CD4-positive, alpha-beta T cell treated with Interleukin-21 for 1 hour (primary cell): ENCODE results near the gene ELOB.

Experiments
- DNase-seq: peaks from one replicate; pipeline ENCODE4 v3.0.0-alpha.2; 2020

Gene ELOB

GRCh38 chr16:2809149-2809760, 32.2 kb upstream of the ELOB start:
- no peak for DNase-seq

DNA sequence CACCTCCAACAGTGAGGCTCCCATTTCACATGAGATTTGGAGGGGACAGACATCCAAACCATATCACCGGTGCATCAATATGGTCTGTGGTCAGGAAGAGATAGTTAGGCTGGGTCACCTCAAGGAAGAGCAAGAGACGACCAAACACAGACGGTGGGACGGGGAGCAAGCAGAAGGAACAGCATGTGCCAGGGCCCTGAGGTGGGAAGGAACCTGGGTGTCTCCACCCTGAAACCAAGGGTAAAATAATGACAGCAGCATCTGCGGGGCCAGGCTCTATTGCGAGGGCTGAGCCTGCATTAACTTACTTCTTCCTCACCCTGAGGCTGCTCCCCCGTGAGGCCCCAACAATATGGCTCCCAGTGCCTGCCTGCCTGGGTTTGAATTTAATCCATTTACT, 31.1 kb upstream of the ELOB start:
- no peak for DNase-seq

GRCh38 chr16:2806286-2806685, 29.2 kb upstream of the ELOB start:
- no peak for DNase-seq

GRCh38 chr16:2804728-2805127, 27.6 kb upstream of the ELOB start:
- DNase-seq: no peak

DNA sequence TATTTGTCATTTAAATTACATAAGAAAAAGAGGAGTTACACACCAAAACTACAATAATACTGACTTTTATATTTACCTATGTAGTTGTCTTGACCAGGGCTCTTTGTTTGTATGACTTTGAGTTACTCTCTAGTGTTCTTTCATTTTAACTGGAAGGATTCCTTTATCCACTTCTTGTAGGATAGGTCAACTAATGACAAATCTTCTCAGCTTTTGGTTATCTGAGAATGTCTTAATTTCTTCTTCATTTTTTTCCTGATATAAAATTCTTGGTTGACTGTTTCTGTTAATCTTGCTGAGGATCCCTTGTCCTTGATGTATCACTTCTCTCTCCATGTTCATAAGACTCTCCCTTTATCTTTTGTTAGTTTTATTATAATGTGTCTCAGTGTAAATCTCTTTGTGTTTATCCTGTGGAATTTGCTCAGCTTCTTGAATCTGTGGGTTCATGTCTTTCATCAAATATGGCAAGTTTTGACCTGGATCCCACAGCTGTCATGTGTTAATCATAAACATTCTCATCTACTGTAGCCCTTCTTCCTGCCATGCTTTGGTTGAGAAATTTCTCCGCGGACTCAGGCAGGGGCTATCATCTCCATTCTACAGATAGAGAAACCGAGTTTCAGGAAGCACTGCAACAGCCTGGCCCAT, 26.6 kb upstream of the ELOB start:
- DNase-seq: no peak

DNA sequence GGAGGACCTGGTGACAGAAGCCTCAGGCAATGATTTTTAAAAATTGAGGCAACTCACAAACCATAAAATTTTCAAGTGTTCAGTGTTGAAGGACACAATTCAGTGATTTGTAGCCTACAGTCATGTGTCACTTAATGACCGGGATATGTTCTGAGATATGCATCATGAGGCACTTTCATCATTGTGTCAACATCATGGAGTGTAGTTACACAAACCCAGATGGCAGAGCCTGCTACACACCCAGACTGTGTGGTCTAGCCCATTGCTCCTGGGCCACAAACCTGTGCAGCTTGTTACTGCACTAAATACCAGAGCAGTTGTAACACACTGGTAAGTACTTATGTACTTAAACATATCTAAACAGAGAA, 22.8 kb upstream of the ELOB start:
- no peak for DNase-seq

- DNase-seq: no peak
Measured at GRCh38 chr16:2799205-2799858, 22.3 kb upstream of the ELOB start.

DNA sequence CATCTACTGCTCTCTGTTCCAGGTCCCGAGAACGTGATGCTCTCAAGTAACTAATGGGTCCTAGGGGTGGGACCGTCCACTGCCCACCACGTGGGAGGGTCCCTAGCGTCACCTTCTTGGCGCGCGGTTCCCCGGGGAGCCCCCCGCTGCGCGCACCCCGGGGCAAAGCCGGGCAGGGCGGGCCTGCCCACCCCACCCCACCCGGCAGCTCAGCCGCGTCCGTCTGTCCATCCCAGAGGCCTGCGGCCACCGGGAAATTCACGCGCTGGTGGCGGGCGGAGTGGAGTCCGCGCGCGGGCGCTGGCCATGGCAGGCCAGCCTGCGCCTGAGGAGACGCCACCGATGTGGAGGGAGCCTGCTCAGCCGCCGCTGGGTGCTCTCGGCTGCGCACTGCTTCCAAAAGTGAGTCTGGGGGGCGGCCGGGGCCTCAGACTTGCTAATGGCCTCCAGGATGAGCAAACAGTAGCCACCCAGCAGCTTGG, 21.7 kb upstream of the ELOB start:
- no peak for DNase-seq

GRCh38 chr16:2795395-2796143, 18.5 kb upstream of the ELOB start:
- no peak for DNase-seq

- DNase-seq: no peak
Measured at GRCh38 chr16:2792940-2793339, 15.9 kb upstream of the ELOB start.

DNA sequence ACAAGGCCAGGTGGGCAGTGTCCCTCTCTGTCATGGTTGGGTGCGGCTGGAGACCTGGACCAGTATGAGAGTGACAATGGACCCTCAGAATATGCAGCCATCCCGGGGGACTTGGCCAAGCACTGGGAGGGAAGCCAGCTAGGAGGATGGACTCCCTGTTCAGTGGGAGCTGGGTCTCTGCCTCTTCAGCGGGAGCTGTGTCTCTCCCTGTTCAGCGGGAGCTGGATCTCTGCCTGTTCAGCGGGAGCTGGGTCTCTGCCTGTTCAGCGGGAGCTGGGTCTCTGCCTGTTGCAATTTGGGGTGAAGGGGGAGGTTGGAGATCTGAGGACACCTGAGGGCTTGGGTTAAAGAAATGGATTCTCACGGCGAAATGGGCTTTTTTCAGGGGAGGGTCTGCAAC, 14.1 kb upstream of the ELOB start:
- no peak for DNase-seq

DNA sequence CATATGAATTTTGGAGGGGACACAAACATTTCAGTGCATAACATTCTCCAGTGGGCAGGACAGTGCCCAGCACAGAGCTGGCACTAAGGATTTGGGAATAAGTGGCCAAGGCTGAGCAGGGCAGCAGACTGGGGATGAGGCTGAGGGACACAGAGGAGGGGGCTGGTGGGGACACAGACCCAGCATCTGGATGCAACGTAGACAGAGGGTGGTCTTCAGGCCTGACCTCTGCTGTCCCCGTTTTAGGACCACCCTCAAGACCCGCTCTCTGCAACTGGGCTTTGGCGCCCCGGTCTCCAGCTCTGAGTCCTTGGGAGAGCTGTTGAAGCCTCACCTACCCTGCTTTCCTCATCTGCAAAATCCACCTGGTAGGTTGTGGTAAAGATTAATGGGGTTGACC, 13.6 kb upstream of the ELOB start:
- no peak for DNase-seq

- no peak for DNase-seq
Measured at GRCh38 chr16:2787961-2788360, 10.9 kb upstream of the ELOB start.

DNA sequence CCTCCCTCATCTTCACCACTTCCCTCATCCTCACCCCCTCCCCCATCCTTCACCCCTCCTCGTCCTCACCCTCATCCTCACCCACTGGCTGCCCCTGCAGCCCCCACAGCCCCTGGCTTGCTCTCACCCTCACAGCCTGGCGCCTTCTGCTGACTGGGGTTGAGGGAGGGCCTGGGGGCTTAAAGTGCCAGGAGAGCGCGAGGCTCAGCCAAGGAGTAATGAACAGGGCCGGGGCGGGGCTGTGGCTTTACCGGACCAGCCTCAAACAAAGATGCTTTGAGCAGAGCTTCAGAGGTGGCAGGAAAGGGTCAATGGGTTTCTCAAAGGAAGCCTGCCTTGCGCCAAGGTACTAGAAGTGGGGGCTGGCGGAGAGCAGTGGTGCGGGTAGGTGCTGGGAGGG, 10.3 kb upstream of the ELOB start, which contains the start of gene PRSS33:
PRSS33 (minus strand) TSS at position 155 of the 400 bp plus-strand sequence. CDS start 1,013 bp downstream, outside the sequence.
- no peak for DNase-seq

GRCh38 chr16:2786826-2787151, 9.7 kb upstream of the ELOB start:
- no peak for DNase-seq

DNA sequence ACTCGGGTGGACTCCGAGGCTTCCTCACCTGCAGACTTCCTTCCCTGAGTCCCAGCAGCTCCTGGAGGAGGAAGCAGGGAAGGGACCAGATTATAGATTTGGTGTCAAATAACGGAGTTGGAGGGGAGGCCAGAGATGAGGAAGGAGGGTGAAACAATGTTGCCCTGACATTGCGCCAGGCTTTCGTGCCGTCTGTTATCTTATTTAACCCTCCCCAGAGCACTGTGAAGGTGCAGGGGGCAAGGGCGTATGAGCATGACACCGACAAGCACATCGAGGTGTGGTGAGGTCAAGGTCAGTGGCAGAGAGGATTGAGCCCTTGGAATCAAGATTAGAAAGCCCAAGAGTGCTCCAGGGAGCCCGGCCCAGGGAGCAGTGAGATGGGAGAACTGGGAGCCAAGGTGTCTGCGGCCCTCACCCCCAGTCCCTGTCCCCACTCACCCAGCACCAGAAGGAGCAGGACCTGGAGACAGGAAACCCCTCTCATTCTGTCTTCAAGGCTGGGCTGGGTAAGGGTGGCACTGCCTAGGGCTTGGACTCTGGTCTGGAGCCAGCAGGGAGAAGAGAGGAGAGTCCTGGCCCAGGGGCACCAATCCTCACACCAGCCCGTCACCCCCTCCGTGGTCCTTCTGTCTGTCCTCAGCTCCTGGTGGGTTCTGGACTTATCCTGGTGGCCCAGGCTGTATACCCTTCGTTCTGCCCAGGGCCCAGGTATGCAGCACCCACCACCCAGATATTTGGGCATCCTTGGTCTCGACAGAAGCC, 9.2 kb upstream of the ELOB start:
- no peak for DNase-seq

DNA sequence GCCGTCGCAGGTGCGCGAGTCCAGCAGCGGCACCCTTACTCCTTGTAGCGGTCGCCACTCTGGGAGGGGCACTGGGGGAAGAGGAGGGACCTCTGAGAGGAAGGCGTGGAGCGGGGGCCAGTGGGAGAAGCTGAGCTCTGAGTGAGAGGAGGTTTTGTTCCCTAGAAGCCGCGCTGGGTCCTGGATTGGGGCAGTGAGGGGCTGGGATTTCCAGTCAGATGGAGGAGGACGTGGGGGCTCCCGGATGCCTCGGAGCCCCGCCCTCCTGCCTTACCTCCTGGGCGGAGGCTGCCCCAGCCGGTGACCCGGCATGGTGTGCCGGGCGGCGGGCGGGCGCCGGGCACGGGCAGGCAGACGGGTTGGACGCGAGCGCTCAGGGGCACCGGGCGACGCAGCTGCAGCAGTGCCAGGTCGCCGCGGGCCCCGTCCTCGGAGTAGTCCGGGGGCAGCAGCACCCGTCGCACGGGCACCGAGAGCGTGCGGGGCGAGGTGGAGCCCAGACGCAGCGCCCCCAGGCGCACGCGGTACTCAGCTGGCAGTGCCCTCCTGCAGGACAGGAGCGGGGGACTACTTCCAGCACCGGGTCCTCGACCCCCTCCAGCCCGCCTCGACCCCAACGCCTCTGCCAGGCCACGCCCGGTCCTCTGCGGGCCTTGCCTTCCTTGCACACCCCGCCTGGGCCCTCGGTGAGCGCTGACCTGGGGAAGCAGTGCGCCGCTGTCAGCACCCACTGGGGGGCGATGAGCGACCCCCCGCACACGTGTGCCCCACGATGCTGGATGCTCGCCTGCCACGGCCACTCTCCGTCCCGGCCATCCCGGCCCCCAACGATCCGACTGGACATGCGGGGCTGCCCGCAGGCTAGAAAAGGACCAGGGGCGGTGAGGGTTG, 8.3 kb upstream of the ELOB start:
- peak; percentile 35 for DNase-seq

DNA sequence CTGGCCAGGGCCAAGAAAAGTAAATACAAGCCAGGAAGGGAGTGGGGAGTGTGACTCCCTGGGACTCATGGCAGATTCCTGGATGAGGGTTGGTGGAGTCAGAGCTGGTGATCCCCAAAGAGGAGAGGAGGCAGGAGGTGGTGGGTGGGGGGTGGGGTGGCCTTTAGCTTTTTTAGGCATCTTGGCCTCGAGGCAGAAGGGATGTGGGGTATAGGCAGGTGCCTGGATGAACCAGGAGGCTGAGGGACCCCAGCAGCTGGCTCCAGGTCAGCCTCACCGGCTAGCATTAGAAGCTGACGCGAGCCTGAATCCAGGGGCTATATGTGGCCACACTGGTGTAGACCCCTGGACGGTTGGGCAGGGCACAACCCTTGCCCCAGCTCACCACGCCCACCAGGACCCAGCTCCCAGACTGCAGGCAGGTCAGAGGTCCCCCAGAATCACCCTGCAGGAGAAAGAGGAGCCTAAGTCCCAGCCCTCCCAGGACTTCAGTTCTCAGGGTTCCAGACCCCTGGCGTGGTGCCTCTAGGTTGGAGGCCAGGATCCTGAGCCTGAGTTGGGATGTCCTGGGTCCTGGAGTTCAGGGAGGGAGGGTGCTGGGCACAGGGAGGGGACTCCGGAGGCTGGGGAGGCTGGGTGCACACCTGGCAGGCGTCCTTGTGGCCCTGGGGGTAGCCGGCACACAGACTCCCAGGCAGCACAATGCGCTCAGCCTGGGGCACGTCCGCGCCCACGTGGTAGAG, 7.4 kb upstream of the ELOB start:
- no peak for DNase-seq

DNA sequence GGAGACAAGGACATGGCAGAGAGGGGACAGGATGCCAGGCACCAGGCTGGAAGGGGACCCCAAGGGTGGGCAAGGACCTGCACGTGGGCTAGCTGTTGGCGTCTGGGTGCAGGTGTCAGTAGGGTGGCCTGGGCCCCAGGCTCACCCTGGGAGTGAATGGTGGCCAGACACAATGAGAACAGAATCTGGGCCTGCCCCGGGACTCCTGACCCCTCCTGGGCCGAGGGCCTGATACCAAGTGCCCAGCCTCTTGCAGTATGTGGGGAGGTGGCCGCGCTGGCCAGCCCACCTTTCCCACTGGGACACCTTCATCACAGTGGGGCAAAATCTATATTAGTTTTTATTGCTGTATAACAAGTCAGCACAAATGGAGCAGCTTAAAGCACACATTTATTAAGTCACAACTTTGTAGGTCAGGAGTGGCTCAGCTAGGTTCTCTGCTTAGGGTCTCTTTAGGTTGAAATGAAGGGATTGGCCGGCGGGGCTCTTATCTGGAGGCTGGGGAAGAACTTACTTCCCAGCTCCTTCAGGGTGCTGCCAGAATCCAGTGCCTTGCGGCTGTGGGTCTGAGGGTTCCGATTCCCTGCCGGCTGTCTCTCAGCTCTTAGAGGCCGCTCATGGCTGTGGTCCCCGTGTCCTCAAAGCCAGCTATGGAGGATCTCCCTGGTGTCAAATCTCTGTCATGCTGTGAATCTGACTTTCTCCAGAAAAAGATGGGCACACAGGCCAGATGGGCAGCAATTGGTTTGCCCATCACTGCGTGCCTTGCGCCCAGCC, 6.7 kb upstream of the ELOB start:
- no peak for DNase-seq
